MM.1S (cell line): ENCODE measurements around the gene NEU4.
"Not testable (repeated sequence)": the region's sequence is repeated elsewhere in the genome, so short reads cannot be mapped to it uniquely, and the experiment has no call there.

Experiments
- DNase-seq: peaks from one replicate; pipeline ENCODE4 v3.0.0-alpha.2; 2015
- H2AFZ ChIP-seq: fragments of 300-600 bp; sonication (generic); 2 replicates; pipeline ENCODE4 v1.6.0; 2016; ENCODE audit warnings: antibody characterized with exemption, low read length
- H3F3A ChIP-seq: fragments of 300-600 bp; sonication (generic); 2 replicates; pipeline ENCODE4 v1.6.1; 2016; ENCODE audit warnings: mild to moderate bottlenecking, antibody characterized with exemption, low read length, moderate library complexity, mixed read lengths; ENCODE audit not compliant: insufficient read depth
- H3K27ac ChIP-seq: fragments of 300-600 bp; sonication (generic); 2 replicates; pipeline ENCODE4 v1.5.1; 2016; ENCODE audit warnings: mild to moderate bottlenecking, low read length
- H3K27me3 ChIP-seq: fragments of 300-600 bp; sonication (generic); replicated peaks from 2 replicates; pipeline ENCODE4 v1.6.0; 2016; ENCODE audit warnings: low read length; ENCODE audit not compliant: insufficient read depth
- H3K36me3 ChIP-seq: fragments of 300-600 bp; sonication (generic); replicated peaks from 2 replicates; pipeline ENCODE4 v1.6.1; 2016; ENCODE audit warnings: mild to moderate bottlenecking, low read length, mixed read lengths; ENCODE audit not compliant: insufficient read depth
- H3K4me1 ChIP-seq: fragments of 300-600 bp; sonication (generic); 2 replicates; pipeline ENCODE4 v1.6.1; 2016; ENCODE audit warnings: low read length, mixed read lengths
- H3K4me2 ChIP-seq: fragments of 300-600 bp; sonication (generic); 2 replicates; pipeline ENCODE4 v1.6.0; 2016; ENCODE audit warnings: low read depth, low read length
- H3K4me3 ChIP-seq: fragments of 300-600 bp; sonication (generic); 2 replicates; pipeline ENCODE4 v1.5.1; 2016; ENCODE audit warnings: low read length, mixed read lengths
- H3K79me2 ChIP-seq: fragments of 300-600 bp; sonication (generic); 2 replicates; pipeline ENCODE4 v1.6.1; 2016; ENCODE audit warnings: mixed run types, low read length, mixed read lengths
- H3K9ac ChIP-seq: fragments of 300-600 bp; sonication (generic); 2 replicates; pipeline ENCODE4 v1.6.1; 2016; ENCODE audit warnings: low read length, mixed read lengths
- H3K9me2 ChIP-seq: fragments of 300-600 bp; sonication (generic); replicated peaks from 2 replicates; pipeline ENCODE4 v1.6.1; 2016; ENCODE audit warnings: mild to moderate bottlenecking, low read length, mixed read lengths; ENCODE audit not compliant: insufficient read depth
- H3K9me3 ChIP-seq: fragments of 300-600 bp; sonication (generic); replicated peaks from 2 replicates; pipeline ENCODE4 v1.6.1; 2016; ENCODE audit warnings: mild to moderate bottlenecking, low read length, mixed read lengths; ENCODE audit not compliant: insufficient read depth
- H4K20me1 ChIP-seq: fragments of 300-600 bp; sonication (generic); 2 replicates; pipeline ENCODE4 v1.6.1; 2016; ENCODE audit warnings: mild to moderate bottlenecking, low read length, moderate library complexity, mixed read lengths; ENCODE audit not compliant: insufficient read depth
- EZH2 ChIP-seq: fragments of 300-600 bp; sonication (generic); optimal IDR thresholded peaks from 2 replicates; pipeline ENCODE3; 2017; ENCODE audit warnings: low read depth, mild to moderate bottlenecking, antibody characterized with exemption, low read length, mixed read lengths
- EZH2phosphoT487 ChIP-seq: fragments of 300-600 bp; sonication (generic); IDR thresholded peaks from 2 replicates; pipeline ENCODE4 v1.6.1; 2018; ENCODE audit warnings: antibody characterized with exemption, low read length
- TF ChIP-seq, protein P1 (sequence below): fragments of 300-600 bp; sonication (generic); IDR thresholded peaks from 2 replicates; pipeline ENCODE4 v1.5.1; 2016; ENCODE audit warnings: antibody characterized with exemption, low read length, mixed read lengths

The NEU4 gene

GRCh38 chr2:241827394-241827793 lies 18.4 kb downstream of the NEU4 start:
- TF ChIP-seq EZH2phosphoT487 (no peak), EZH2 (no peak)
- TF ChIP-seq, protein P1, sequence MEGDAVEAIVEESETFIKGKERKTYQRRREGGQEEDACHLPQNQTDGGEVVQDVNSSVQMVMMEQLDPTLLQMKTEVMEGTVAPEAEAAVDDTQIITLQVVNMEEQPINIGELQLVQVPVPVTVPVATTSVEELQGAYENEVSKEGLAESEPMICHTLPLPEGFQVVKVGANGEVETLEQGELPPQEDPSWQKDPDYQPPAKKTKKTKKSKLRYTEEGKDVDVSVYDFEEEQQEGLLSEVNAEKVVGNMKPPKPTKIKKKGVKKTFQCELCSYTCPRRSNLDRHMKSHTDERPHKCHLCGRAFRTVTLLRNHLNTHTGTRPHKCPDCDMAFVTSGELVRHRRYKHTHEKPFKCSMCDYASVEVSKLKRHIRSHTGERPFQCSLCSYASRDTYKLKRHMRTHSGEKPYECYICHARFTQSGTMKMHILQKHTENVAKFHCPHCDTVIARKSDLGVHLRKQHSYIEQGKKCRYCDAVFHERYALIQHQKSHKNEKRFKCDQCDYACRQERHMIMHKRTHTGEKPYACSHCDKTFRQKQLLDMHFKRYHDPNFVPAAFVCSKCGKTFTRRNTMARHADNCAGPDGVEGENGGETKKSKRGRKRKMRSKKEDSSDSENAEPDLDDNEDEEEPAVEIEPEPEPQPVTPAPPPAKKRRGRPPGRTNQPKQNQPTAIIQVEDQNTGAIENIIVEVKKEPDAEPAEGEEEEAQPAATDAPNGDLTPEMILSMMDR, result no peak
- Histone ChIP-seq H2AFZ (no peak overlapping the region), H3K27me3 (peaks cover 25% of the 10 kb centered on the region), H3K4me3 (no peak overlapping the region), H3K9ac (no peak overlapping the region), H3K79me2 (no peaks in the 10 kb centered on the region), H4K20me1 (no peaks in the 10 kb centered on the region), H3K9me3 (no peaks in the 10 kb centered on the region), H3K36me3 (no peaks in the 10 kb centered on the region), H3K27ac (no peak overlapping the region), H3K4me2 (no peak overlapping the region), H3F3A (no peaks in the 10 kb centered on the region), H3K9me2 (no peaks in the 10 kb centered on the region), H3K4me1 (no peaks in the 10 kb centered on the region)
- no peak for DNase-seq

GRCh38 chr2:241833101-241833663 lies 24.2 kb downstream of the NEU4 start:
- Histone ChIP-seq H3K9me3 (no peaks in the 10 kb centered on the region), H3K27ac (no peak overlapping the region), H3K9me2 (no peaks in the 10 kb centered on the region), H3K4me3 (no peak overlapping the region), H3F3A (no peaks in the 10 kb centered on the region), H3K4me1 (no peaks in the 10 kb centered on the region), H3K36me3 (no peaks in the 10 kb centered on the region), H3K27me3 (peaks cover 70% of the 10 kb centered on the region), H4K20me1 (no peaks in the 10 kb centered on the region), H3K79me2 (no peaks in the 10 kb centered on the region), H3K9ac (no peak overlapping the region), H3K4me2 (no peak overlapping the region), H2AFZ (no peak overlapping the region)
- DNase-seq, result no peak
- TF ChIP-seq EZH2phosphoT487, result no peak
- no peak for TF ChIP-seq EZH2
- TF ChIP-seq, protein P1, result no peak

- not testable (repeated sequence) for H2AFZ ChIP-seq, H3K9me2 ChIP-seq, H3K9ac ChIP-seq, H3K4me2 ChIP-seq, H3K27ac ChIP-seq, DNase-seq, H3F3A ChIP-seq, H3K79me2 ChIP-seq, H3K36me3 ChIP-seq, H3K4me1 ChIP-seq, H3K9me3 ChIP-seq, H4K20me1 ChIP-seq, H3K4me3 ChIP-seq
- H3K27me3 ChIP-seq, result peaks cover 76% of the 10 kb centered on the region
Measured at GRCh38 chr2:241833756-241834526, 24.9 kb downstream of the NEU4 start.
